GM19372 (cell line): Measurements from ENCODE around the gene EIF1AD.

Experiments
- ATAC-seq: cut with Tn5 transposase; IDR thresholded peaks from one replicate; pipeline ENCODE4 v1.9.1; 2021; ENCODE audit warnings: mild to moderate bottlenecking, low read depth, moderate library complexity; ENCODE audit not compliant: unreplicated experiment

Gene EIF1AD

DNA sequence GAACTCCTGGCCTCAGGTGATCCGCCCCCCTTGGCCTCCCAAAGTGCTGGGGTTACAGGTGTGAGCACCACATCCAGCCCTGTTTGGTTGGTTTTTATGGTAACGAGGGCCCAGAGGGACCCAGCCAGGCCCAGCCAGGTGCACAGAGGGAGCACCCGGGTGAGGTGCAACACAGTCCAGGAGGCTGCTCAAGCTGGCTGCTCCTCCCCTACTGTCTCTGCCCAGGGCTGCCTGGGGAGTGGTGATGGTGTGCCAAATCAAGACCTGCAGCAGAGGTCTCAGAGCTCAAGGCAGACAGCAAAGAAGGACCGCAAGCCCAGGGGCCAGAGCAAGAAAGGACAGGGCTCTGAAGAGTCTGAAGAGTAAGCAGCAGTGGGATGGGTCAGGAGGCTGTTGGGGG is 55.3 kb downstream of the EIF1AD start:
- ATAC-seq: no peak
